Smooth muscle cell of the brain vasculature (primary cell): Measurements from ENCODE around the gene GABPA.
"Not testable (repeated sequence)": the region's sequence is repeated elsewhere in the genome, so short reads cannot be mapped to it uniquely, and the experiment has no call there.

Experiments used
- DNase-seq: peaks from one replicate; pipeline ENCODE4 v3.0.0-alpha.2; 2012; ENCODE audit warnings: low read depth, low spot score

GABPA gene

GRCh38 chr21:25734904-25735645 is at the start of gene GABPA, which contains the start of gene ATP5PF:
Gene GABPA, plus strand, starts transcription at chr21:25734972. Its CDS starts 6,627 bp downstream, at chr21:25741599.
Gene ATP5PF, minus strand, starts transcription at chr21:25734904. Its CDS starts 5,110 bp downstream, at chr21:25729794.
- peak; percentile 95 for DNase-seq

DNA sequence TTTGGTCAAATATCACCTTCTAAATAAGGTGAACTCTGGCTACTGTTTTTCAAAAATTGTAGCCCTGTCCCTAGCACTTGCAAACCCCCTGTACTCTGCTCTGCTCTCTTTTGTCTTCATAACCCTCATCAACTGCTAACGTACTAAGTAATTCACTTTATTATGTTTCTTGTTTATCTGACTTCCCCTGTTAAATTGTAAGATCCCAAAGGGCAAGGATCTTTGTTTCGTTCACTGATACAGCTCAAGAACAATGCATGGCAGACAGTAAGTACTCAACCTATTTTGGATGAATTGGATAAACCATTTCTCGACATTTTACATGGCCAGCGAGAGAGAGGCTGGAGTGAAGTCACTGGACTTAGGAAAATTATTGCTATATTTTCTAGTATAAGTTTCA is 47.0 kb upstream of the GABPA start:
- no peak for DNase-seq

DNA sequence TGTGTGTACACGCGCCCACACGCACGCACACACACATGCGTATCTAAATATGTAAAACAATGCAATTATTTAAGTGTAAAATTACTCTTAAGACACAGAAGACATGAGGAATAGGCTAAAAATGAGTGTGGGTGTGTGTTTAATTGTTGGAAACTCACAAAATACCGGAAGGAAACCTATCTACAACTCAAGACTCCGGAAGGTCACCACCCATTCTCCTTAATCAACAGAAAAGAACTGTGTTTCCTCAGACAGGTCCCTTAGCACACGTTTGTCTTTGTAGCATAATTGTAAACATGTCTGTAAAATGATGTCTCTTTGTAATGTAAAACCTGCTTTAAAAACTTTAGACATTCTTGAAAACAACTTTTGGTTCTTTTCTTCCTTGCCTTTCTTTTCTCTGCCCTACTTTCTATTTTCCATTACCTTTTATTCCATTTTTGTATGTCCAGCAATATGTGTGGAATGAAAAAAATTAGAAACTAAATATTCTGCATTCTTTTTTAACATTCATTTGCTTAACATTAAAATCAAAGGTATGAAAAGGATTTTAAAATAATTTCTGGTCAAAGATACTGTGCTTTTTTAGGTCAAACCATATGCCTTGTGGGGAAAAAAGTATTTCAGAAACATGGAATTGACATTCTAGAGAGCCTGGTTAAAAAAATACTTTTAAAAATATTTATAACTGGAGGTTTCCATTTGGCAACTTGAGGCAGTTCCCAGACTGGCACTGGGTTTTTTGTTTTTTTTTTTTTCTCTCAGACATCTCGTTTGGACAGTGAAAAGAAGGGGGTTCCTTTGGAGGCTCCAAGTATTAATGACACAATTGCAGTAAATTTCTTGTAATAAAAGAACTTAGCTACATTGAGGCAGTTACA is 46.3 kb upstream of the GABPA start:
- no peak for DNase-seq

- DNase-seq, result no peak
Observed at GRCh38 chr21:25689226-25689625, 45.5 kb upstream of the GABPA start.

GRCh38 chr21:25691976-25692375 is 42.8 kb upstream of the GABPA start:
- DNase-seq, result no peak

GRCh38 chr21:25695461-25695860 is 39.3 kb upstream of the GABPA start:
- DNase-seq, result not testable (repeated sequence)

- no peak for DNase-seq
Observed at GRCh38 chr21:25700741-25701140, 34.0 kb upstream of the GABPA start.

DNA sequence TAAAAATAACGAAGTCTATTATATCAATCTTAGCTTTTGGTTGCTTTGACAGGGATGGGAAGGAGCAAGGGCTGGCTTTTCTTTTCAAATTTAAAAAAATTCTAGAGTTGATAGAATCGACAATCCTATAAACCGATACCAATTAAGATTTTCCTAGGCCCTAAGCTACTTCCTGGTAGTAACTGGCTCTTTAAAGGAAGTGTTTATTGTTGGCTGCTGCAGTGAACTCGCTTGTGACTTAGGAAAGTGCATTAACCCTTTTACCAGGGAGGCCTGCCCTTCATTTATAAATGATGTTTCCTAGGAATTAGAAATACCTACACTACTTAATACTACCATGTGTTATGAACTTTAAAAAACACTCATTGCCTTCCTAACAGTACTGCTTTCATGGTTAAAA is 33.2 kb upstream of the GABPA start:
- no peak for DNase-seq

- peak; percentile 17 for DNase-seq
Observed at GRCh38 chr21:25708467-25709065, 26.2 kb upstream of the GABPA start.

GRCh38 chr21:25709684-25710265 is 25.0 kb upstream of the GABPA start:
- no peak for DNase-seq

DNA sequence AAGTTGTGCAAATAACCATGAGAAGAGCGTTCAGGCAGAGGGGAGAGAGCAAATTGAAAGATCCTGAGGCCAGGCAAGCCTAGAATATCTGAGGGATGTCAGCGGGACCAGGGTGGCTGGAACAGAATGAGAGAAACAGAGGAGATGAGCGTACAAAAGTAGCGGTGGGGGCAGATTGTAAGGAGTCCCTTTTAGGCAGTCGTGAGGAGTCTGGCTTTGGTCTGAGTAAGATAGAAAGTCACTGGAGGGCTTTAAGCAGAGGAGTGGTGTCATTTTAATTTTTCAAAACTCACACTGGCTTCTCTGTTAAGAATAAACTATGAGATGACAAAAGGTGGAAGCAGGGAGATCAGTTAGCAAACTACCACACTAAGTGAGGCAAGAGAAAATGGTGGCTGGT is 24.2 kb upstream of the GABPA start:
- DNase-seq, result no peak

DNA sequence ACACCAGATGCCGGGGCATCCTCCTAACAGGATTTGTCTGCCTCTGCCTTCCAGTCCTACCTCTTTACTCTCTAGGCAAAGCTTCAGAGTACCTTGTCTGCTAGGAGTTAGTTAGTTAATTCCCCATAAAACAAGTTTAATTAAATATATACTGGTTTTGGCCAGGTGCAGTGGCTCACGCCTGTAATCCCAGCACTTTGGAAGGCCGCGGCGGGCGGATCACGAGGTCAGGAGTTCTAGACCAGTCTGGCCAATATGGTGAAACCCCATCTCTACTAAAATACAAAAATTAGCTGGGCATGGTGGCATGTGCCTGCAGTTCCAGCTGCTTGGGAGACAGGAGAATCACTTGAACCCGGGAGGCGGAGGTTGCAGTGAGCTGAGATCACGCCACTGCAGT is 20.7 kb upstream of the GABPA start:
- DNase-seq, result not testable (repeated sequence)

- DNase-seq, result no peak
Observed at GRCh38 chr21:25717491-25718147, 17.2 kb upstream of the GABPA start.

GRCh38 chr21:25721987-25722386 is 12.8 kb upstream of the GABPA start:
- no peak for DNase-seq

DNA sequence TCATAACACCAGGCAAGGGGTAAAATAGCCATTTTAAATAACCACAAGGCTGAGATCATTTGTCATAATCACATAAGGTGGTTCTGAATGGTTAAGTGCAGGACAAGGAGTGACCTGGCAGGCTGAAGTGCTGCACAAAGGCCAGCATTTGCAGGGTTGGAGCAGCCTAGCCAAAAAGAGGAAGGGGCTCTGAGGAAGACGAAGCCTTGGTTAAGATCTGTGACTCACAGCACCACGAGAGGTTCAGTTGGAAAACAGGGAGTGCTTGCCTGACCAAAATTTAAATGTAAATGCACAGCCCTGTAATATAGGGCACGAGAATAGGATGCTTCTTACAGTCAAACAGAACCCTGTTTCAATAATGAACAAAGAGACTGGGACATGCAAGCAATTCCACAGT is 12.1 kb upstream of the GABPA start:
- no peak for DNase-seq

DNA sequence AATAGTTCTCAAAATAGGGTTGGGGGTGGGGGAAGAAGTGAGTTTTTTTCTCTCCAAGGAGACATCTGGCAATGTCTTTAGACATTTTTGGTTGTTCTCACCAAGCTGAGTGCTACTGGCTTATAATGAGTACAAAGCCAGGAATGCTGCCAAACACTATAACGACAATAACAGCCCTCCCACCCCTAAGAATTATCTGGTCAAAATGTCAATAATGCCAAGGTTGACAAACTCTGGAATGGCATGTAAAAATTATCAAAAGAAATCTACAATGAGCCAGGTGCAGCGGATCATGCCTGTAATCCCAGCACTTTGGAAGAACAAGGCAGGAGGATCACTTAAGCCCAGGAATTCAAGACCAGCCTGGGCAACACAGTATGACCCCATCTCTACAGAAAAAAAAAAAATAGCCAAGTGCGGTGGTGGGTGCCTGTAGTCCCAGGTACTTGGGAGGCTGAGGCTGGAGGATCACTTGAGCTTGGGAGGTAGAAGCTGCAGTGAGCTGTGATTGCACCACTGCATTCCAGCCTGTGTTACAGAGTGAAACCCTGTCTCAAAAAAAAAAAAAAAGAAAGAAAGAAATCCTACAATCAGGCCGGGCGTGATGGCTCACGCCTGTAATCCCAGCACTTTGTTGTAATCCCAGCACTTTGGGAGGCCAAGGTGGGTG is 2.5 kb upstream of the GABPA start:
- no peak for DNase-seq

GRCh38 chr21:25733859-25734653 is 716 bp upstream of the GABPA start:
- no peak for DNase-seq

DNA sequence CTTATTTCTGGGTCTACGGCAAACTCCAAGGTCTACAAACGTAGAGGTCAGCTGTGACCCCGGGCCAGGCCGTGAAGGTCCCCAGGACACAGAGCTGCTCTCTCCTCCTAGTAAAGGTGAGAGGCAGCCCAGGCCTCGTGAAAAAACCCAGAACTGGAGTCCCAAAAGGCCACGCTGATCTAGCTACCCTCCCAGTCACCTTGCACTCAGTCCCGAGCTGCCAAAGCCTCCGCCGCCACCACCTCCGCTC is 193 bp upstream of the GABPA start:
- DNase-seq, result no peak

DNA sequence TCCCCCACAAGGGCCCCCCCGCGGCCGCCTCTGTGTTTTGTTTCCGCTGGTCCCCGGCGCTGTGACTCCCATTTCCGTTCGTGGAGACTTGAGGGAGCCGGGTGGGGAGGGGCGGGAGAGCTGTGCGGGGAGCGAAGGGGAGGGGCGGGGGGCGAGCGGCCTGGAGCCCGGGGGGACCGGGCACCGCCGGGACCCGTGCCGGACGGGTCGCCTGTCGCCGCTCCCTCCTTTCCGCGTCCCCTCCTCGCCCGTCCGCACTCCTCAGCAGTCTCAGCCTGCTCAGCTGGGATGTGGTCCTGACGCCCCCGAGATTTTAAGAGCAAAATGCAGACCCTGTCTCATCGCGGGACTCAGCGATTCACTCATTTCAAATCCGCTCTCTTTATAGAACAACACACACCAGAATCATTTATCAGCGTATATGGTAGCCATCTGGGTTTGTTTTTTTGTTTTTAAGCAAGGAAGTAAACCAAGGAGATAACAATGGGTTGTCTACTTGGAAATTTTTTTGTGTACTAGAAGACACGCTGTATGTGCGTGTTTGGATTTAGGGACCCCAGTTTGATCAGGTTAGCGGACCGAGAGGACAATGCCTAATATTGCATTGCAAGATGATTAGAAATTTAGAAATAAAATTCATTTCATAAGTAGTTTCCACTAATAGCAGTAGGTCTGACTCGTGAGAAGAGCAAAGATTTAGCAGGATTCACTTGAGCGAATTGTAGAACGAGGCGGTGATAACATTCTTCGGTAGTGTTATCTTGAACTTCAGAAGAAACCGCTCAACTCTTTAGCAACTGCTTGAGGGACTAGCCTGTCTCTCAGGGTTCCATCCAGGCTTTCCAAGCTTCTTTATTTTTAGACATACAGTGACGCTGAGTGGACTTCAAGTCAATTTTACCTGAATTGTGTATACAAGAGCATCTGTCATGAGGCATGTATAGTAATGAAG is 1.1 kb downstream of the GABPA start:
- peak; percentile 55 for DNase-seq
